ENCODE results near the gene SLC26A3. TPM values are rescaled to one million over a fixed set of nuclear protein-coding genes. Genes with fewer than 3 reads are reported as not detected.

The SLC26A3 gene
- total RNA-seq, 4 donors from 2014 or later: 0.29 to 1.0 (median 0.66) TPM

DNA sequence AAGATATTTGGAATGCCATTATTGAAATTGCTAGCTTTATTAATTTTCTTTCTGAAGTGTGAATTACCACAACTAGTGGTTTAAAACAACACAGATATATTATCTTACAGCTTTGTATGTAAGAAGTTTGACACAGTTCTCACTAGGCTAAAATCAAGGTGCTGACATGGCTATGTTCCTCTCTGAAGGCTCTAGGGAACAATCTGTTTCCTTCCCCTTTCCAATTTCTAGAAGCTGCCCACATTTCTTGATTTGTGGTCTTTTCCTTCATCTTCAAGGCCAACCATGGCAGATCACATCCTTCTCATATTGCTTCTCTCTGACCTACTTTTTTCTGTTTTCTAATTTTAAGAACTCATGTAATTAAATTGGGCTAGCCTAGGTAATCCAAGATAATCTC lies 43.3 kb upstream of the SLC26A3 start:
- intact Hi-C loops (cut with DNase I; ENCODE audit: low total_unique reads): no loop called here
- Histone ChIP-seq H3K9me3 (no peaks in the 10 kb centered on the region), H3K4me3 (no peak overlapping the region), H3K4me1 (no peaks in the 10 kb centered on the region), H3K27ac (no peak overlapping the region), H3K27me3 (no peaks in the 10 kb centered on the region), H3K36me3 (no peaks in the 10 kb centered on the region)
- no peak for DNase-seq
- TF ChIP-seq, protein P1, sequence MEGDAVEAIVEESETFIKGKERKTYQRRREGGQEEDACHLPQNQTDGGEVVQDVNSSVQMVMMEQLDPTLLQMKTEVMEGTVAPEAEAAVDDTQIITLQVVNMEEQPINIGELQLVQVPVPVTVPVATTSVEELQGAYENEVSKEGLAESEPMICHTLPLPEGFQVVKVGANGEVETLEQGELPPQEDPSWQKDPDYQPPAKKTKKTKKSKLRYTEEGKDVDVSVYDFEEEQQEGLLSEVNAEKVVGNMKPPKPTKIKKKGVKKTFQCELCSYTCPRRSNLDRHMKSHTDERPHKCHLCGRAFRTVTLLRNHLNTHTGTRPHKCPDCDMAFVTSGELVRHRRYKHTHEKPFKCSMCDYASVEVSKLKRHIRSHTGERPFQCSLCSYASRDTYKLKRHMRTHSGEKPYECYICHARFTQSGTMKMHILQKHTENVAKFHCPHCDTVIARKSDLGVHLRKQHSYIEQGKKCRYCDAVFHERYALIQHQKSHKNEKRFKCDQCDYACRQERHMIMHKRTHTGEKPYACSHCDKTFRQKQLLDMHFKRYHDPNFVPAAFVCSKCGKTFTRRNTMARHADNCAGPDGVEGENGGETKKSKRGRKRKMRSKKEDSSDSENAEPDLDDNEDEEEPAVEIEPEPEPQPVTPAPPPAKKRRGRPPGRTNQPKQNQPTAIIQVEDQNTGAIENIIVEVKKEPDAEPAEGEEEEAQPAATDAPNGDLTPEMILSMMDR (IDR thresholded peaks at IDR 0.05): no peak
- TF ChIP-seq POLR2A (IDR thresholded peaks at IDR 0.05): no peak

DNA sequence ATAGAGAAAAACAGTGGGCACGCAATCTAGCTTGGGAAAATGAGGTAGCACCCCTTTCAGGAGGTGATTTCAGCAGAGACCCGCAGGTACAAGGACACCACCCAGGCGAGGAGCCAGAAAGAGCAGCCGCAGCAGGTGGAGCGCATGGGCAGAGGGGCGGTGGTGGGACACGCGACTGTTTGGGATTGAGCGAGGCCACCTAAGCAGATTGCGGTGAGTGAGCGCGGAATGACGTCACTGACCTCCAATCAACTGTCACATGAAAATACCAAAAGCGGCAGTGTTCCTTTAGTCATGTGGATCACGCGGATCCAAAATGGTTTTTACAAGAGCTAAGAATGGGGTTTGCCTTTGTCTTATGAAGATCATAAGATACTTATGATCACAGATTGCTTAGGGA lies 40.2 kb upstream of the SLC26A3 start:
- no peaks in the 10 kb centered on the region for H3K36me3 ChIP-seq
- TF ChIP-seq, protein P1 (IDR thresholded peaks at IDR 0.05): no peak
- TF ChIP-seq POLR2A (IDR thresholded peaks at IDR 0.05): no peak
- H3K4me3 ChIP-seq: no peak overlapping the region
- H3K4me1 ChIP-seq: no peaks in the 10 kb centered on the region
- no peak overlapping the region for H3K27ac ChIP-seq
- intact Hi-C loops (cut with DNase I; ENCODE audit: low total_unique reads): no loop called here
- DNase-seq: no peak
- H3K9me3 ChIP-seq: no peaks in the 10 kb centered on the region
- no peaks in the 10 kb centered on the region for H3K27me3 ChIP-seq

DNA sequence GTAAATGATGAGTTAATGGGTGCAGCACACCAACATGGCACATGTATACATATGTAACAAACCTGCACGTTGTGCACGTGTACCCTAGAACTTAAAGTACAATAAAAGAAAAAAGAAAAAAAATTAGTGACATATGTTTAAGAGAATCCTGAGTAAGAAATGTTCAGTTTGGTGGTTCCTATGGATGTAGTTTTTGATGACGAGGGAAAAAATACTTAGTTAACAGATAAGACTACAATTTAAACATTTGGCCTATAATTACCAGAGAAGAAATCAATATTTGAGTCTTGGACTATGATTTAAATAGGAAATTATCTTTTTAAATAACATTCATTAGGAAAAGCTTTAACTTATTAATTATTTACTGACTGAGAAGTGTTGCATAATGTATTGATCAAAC lies 39.2 kb upstream of the SLC26A3 start:
- DNase-seq: no peak
- no peaks in the 10 kb centered on the region for H3K9me3 ChIP-seq
- intact Hi-C loops (cut with DNase I; ENCODE audit: low total_unique reads): no loop called here
- no peak for TF ChIP-seq POLR2A (IDR thresholded peaks at IDR 0.05)
- TF ChIP-seq, protein P1 (IDR thresholded peaks at IDR 0.05): no peak
- no peak overlapping the region for H3K27ac ChIP-seq
- no peaks in the 10 kb centered on the region for H3K27me3 ChIP-seq
- H3K4me3 ChIP-seq: no peak overlapping the region
- H3K4me1 ChIP-seq: no peaks in the 10 kb centered on the region
- no peaks in the 10 kb centered on the region for H3K36me3 ChIP-seq

DNA sequence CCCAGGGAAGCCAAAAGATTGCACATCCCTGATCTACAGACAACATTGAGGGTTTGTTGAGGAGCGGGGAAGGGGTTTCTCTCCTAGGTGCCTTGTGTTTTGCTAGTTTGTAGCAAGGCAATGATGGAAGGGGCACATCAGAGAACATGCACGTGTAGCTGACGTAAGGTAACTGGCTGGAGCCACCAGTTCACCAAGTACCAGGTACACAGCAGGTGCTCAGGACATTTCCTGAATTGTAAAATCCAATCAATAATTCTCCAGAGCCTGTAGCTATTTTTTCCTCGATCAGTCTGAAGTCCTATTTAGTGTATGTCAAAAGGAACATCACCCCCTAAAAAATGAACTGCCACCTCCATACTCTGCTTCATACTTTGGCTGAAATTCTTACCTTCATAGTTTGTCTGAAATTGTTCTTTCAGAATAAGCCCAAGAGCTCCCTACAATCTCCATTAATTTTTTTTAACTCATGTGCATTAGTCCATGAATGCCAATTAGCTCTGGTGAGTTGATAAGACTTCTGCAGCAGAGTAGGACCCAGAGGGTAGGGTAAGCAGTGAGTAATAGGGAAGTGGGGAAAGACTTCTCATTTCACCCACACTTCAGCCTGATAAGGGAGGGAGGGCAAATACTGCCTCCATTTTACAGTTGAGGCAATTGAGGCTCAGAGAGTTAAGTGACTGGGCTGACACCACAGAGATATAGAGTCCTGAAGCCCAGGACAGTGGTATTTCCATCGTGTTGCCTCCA lies 36.0 kb upstream of the SLC26A3 start:
- H3K27me3 ChIP-seq: no peaks in the 10 kb centered on the region
- H3K4me3 ChIP-seq: no peak overlapping the region
- no peaks in the 10 kb centered on the region for H3K36me3 ChIP-seq
- TF ChIP-seq POLR2A (IDR thresholded peaks at IDR 0.05): no peak
- TF ChIP-seq, protein P1 (IDR thresholded peaks at IDR 0.05): no peak
- no peaks in the 10 kb centered on the region for H3K9me3 ChIP-seq
- H3K4me1 ChIP-seq: no peaks in the 10 kb centered on the region
- intact Hi-C loops (cut with DNase I; ENCODE audit: low total_unique reads): no loop called here
- H3K27ac ChIP-seq: no peak overlapping the region
- DNase-seq: no peak

DNA sequence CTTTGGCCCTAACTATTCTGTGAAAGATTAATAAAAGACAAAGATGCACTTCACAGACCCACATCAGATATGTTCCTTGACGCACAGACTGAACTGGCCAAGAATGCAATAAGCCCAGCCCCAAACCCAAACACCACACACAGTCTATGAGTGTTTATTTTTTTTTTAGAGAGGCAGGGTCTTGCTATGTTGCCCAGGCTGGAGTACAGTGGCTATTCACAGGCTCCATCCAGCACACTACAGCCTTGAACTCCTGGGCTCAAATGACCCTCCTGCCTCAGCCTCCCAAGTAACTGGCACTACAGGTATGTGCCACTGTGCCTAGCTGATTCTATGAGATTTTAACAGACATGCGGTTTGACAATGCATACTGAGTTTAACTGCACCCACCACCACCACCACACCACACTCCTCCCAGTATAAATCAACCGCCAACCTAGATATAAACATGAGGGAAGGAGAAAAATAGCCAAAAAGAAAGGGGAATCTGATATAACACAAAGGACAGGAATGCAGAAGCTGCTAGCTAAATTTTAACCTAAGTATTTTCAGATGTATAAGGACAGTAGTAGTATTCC lies 35.1 kb upstream of the SLC26A3 start:
- intact Hi-C loops (cut with DNase I; ENCODE audit: low total_unique reads): no loop called here
- no peaks in the 10 kb centered on the region for H3K4me1 ChIP-seq
- no peak overlapping the region for H3K4me3 ChIP-seq
- H3K27ac ChIP-seq: no peak overlapping the region
- H3K9me3 ChIP-seq: no peaks in the 10 kb centered on the region
- DNase-seq: no peak
- no peaks in the 10 kb centered on the region for H3K27me3 ChIP-seq
- TF ChIP-seq POLR2A (IDR thresholded peaks at IDR 0.05): no peak
- no peaks in the 10 kb centered on the region for H3K36me3 ChIP-seq

Data from uterus (tissue), 4 donors.